HG03520 (cell line): Measurements from ENCODE around the gene MALAT1.
A peak's percentile ranks its signal among the peaks of the same experiment; 100 is the strongest.

Experiments
- ATAC-seq: cut with Tn5 transposase; IDR thresholded peaks from one replicate; pipeline ENCODE4 v1.9.1; 2021; ENCODE audit warnings: mild to moderate bottlenecking, moderate library complexity; ENCODE audit not compliant: unreplicated experiment

The MALAT1 gene

DNA sequence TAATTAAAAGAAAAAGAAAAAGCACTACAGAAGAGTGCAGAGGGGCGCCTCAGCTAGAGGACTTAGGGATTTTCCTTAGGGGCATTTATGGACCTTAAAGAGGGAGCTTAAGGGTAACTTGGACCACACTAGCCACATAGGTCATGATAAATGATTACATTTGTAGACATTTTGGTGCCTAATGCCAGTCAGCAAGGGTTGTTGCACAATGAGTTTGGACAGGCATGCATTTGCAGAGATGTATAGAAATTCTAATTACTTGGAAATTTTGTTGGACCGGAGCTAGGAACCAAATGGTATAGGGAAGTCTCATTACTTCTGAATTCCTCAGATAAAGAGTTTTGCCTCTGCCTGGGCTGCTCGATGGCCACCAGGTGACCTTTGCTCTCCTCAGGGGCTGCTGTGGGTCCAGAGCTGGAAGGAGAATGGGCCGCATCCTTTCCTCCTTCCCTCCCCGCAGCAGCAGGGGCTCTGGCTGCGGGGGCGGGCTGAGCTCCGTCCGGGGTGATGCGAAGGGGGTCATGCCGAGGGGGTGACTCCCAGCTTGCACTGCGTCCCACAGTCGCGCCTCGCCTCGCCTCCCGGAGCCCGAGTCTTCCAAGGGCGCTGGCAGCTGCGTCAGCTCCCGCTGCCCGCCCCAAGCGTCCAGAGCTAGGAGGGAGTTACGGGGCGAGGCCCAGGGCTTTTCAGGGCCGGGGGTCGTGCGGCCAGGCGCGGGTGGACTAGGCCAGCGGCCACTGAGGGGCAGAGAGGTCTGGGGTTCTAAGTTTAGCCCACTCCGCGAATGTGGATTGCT lies 20.3 kb upstream of the MALAT1 start:
- ATAC-seq: no peak

DNA sequence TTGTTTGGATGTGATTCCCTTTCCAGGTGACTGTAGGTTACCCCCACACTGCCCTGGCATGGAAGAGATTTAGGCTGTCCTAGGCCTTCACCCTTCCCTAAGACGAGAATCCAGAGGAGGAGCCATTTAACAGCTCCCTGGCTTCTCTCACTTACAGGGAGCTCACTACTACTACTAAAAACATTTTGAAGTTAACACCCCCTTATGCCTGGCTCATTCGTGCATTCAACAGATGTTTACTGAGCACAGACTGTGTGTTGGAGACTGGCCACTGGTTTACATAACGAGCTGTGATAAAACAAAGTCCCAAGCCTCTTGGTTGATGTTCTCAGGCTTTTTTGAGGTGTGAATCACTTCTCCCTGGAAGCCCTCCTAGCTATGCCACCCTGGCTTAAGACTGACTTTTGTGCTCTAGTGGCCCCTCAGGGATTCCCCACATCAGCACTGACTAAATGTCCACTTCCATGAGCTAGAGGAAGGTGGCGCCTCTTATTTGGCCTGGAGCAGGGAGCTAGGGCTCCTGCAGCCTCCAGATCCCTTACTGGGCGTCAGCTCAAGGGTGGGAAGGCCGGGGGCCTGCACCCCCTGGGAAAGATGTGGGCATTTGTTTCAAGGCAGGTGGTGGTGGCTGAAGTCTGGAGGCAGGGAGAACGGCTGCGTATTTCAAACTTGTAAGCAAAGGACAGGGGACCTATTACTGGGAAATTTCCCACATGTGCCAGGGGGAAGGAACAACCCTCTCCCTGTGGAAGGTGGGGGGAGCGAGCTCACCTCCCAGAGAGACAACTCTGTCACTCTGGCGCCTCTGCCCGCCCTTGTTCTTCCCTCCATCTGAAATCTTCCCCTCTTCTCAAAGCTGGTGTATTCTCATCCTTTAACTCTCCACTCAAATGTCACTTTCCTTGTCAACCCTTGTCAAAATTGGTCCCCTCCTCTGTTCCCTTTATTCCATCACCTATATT lies 19.4 kb upstream of the MALAT1 start:
- no peak for ATAC-seq

GRCh38 chr11:65482306-65482850 lies 16.5 kb upstream of the MALAT1 start:
- no peak for ATAC-seq

- no peak for ATAC-seq
Observed at GRCh38 chr11:65485920-65486219, 13.0 kb upstream of the MALAT1 start.

DNA sequence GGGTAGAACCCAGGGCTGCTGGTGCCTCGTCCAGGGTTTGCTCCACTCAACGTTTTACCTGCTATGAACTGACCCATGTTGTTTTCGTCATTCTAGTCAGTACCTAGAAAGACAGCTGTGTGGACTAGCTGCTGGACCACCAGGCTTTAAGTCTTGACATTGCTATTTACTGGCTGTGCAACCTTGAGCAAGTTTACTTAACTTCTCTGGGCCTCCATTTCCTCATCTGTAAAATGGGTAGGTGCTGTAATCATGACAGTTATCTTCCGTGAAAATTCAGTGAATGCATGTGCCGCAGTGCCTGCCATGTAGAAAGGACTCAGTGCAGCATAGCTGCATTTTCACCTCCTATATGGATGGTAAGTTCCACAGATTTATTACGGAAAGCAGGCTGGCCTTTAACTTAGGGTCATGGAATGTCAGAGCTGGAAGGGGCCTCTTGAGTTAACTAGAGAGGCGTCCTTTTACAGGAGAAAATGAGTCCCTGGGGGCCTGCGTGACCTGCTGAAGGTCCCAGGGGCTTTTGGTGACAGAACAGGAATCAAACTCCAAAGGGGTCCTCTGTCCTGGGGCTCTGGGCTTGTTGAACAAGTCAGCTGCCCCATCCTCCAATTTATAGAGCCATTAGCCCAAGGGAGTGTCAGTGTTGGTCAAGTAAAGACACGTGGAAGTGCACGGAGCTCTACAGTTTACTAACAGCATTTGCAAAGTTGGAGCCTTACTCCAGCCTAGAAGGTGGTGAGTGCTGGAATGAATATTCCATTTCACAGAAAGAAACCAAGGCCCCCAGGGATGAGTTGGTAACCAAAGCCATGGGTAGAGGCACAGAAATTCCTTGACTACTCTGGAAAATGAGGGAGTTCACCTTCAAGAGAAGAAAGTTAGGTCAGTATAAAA lies 12.0 kb upstream of the MALAT1 start:
- no peak for ATAC-seq

GRCh38 chr11:65487467-65488272 lies 11.2 kb upstream of the MALAT1 start:
- ATAC-seq: no peak

DNA sequence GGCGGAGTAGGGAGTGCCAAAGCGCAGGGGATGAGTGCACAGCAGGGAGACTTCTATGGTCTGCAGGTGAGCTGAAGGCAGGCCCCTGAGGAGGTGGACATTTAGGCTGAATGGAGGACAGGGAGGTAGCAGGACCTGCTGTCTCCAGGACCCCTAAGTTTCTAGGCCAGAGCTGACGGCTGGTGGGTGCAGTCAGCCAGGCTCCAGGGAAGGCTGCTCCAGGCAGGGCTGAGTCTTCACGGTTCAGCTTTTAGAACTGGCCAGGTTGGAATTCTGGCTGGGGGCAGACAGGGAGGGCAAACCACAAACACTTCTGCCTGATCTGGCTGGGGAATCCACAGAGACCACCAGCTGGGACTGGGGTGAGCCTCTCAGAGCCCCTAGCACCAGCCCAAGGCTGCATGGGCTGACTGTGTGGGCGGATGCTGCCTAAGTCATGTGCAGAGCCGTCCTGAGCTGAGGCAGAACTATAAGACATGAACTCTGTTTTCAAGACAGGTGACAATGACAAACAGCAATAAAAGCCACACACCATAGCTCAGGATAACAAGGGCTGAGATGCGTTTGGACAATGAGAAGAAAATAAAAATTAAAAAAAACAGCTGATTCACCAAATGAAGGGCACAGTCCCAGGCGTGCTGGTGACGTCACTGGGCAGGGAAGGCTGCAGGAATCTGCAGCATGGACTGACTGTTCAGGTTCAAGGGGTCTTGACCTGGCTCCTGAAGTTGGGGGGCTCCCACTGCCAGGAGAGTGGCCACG lies 10.4 kb upstream of the MALAT1 start:
- ATAC-seq: no peak

DNA sequence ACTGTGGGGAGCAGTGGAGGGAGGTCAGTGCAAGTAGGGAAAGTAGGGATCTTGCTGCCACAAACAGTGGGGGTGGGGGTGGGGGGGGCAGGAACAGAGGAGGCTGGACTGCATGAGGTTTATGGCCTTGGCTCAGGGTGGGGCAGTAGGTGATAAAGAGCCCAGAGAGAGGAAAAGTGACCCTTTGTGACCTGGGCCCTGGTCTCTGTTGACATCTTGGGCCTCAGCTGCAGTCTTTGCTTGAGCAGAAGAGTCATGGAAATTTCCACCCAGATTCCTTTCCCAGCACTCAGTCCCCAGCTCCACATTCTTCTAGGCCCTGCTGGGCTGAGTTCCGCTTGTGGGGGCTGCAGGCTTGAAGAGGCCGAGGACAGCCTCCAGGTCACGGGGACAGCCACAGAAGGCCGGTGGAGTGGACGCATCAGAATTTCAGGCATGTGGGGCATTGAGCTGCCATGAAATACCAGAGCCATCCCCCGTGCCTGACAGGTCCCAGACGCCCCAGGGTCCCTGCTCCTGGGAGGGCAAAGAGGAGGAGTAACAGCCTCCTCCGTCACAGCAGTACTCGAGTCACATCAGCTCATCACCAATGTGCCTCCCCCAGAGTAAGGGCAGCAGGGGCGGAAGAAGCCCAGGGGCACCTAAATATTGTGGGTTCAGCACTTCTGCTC lies 9.7 kb upstream of the MALAT1 start:
- no peak for ATAC-seq

GRCh38 chr11:65489706-65490320 lies 9.0 kb upstream of the MALAT1 start:
- ATAC-seq: no peak

DNA sequence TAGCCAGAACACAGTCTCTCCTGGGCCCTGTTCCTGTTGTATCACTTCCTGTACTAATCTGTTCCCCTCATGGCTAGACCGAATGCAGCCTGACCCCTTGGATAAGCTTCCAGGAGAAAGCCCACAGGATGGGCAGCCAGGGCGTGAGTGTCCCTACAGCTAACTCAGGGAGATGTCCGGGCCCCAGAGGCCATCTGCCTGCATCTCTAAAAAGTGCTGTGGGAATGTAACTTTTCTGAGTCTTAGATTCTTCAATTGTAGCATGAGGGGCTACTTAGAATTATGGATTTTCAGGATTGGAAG lies 7.7 kb upstream of the MALAT1 start:
- ATAC-seq: no peak

DNA sequence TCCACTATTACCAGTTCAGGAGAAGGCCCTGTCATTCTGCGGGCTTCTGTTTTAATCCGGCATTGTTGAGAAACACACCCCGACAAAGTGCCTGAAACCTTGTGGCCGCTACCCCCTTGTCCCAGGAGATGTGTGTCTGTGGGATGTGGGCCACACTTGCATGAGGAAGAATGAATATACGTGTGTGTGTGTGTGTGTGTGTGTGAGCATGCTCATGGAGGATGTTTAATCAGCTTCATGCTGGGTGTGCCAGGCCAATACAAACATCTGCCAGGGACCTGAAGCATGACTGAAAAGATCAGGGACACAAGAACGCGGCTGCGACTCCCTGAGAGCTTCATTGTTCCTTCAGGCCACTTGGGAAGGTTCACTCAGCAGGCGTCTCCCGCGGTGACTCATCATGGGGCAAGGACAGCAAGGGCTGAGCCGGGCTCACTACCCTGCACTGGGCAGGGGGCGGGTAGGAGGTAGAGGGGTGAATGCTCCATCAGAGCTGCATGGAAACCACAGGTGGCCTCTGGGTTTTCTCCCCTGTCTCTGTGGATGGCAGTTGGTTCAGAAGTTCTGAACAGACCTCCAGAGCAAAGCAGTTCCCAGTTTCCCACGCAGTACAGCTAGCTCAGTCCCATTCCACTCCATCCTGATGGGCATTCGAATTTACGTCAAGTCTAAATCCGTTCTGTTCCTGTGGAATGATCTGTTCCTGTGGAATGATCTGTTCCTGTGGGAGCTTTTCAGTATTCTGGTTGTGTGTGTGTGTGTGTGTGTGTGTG lies 7.0 kb upstream of the MALAT1 start:
- ATAC-seq: no peak

DNA sequence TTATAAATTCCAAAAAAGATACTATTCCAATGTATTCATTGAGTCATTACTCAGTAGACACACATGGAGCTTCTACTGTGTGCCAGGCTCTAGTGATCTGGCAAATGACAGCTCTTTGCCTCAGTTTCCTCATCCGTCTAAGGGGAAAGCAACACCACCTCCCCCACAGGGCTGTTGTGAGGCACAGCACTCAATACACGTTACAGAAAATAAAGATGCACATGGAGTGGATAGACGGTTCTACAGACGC lies 6.5 kb upstream of the MALAT1 start:
- ATAC-seq: no peak

DNA sequence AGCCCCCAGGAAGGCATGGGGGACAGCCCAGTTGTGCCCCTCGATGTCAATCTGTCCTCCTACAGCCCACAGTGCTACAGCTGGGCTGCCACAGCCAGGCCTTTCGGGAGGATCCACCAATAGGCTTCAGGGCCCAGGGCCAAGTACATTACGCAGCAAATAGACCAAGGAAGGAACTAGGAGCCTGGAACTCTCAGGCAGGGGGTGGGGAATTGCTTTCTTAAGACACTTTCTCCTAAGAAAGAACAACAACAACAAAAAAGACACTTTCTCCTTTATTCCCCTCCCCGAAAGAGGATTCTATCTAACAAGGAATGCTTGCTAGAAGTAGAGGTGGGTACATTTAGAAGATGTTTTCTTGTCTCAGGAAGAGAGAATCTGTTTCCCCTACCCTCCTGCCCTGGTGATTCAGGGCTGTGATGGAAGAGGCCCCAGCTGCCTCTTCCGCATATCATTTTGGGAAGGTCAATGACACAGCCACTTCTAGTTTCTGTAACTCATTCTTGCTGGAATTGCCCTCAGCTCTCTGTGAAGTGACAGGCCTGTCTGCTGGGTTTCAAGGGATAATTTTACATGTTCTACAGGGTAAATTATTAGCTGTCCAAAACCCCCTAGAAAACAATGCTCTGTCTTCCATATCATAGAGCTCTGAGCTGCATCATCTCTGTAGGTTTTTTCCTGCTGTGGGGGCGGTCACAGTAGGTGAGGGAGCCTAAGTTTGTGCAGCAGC lies 6.0 kb upstream of the MALAT1 start:
- ATAC-seq: no peak

DNA sequence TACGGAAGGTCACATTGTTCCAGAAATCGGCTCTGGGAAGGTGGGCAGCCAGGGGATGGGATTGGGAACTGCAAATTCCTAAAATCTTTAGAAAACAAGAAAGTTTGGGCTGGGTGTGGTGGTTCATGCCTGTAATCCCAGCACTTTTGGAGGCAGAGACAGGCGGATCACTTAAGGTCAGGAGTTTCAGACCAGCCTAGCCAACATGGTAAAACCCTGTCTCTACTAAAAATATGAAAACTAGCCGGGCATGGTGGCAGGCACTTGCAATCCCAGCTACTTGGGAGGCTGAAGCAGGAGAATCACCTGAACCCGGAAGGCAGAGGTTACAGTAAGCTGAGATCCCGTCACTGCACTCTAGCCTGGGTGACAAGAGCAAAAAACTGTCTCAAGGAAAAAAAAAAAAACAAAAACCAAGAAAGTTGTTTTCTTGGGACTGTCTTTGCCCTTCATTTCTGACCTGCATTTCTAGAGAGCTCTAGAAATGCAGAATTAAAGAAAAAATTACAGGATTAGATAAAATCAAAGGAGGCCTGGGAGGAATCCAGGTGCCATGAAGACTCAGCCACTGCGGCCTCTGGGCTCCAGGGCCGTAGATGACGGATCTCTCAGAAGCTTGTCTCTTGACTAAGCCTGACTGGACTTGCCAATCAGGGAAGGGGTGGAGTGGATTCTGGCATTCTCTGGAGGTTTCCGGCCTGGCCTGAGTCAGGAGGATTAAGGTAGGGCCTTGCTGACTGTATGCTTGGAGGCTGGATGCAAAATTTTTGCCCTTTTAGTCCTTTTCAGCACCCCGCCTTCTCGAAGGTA lies 5.3 kb upstream of the MALAT1 start:
- no peak for ATAC-seq

GRCh38 chr11:65496304-65497140 lies 2.3 kb upstream of the MALAT1 start:
- ATAC-seq: peak; percentile 1
